Fibroblast of the aortic adventitia (primary cell): Measurements from ENCODE around the gene MLLT6. TPM values are rescaled to one million over a fixed set of nuclear protein-coding genes. Genes with fewer than 3 reads are reported as not detected.

Experiments
- DNase-seq: peaks from one replicate; pipeline ENCODE4 v3.0.0-alpha.2; 2010; ENCODE audit warnings: low read depth
- H3K4me3 ChIP-seq: 2 replicates; pipeline ENCODE4 v1.5.1; 2011; ENCODE audit warnings: low read depth, mild to moderate bottlenecking, control low read depth, low read length, moderate library complexity
- CTCF ChIP-seq: IDR thresholded peaks from 2 replicates; pipeline ENCODE4 v1.5.1; 2011; ENCODE audit warnings: mild to moderate bottlenecking, low read length, control low read depth, inconsistent platforms; ENCODE audit not compliant: insufficient read depth
- total RNA-seq: library from RNA; depleted of rRNA; stranded (reverse); fragments of >200 nt; gene quantifications from 2 replicates; pipeline ENCODE4 v1.2.3, GENCODE V29; 2012; ENCODE audit warnings: low replicate concordance

The MLLT6 gene
- total RNA-seq, 1 donor: 38.7 TPM

- DNase-seq: no peak
- H3K4me3 ChIP-seq: peak overlapping the region; percentile 79
- no peak for TF ChIP-seq CTCF
Observed at GRCh38 chr17:38703742-38704605, 1.1 kb upstream of the MLLT6 start.

GRCh38 chr17:38705523-38705802 lies 390 bp downstream of the MLLT6 start:
- DNase-seq: no peak
- no peak for TF ChIP-seq CTCF

GRCh38 chr17:38705803-38706504 lies 881 bp downstream of the MLLT6 start:
- no peak for TF ChIP-seq CTCF
- peak overlapping the region; percentile 75 for H3K4me3 ChIP-seq
- DNase-seq: peak; percentile 45

More at GRCh38 chr17:38705523-38705802, 390 bp downstream of the MLLT6 start:
- H3K4me3 ChIP-seq: peak overlapping the region; percentile 75

- DNase-seq: no peak
- peak overlapping the region; percentile 75 for H3K4me3 ChIP-seq
- no peak for TF ChIP-seq CTCF
Observed at GRCh38 chr17:38706505-38707216, 1.6 kb downstream of the MLLT6 start.

GRCh38 chr17:38707678-38708351 lies 2.7 kb downstream of the MLLT6 start:
- no peak overlapping the region for H3K4me3 ChIP-seq
- DNase-seq: no peak
- TF ChIP-seq CTCF: no peak

GRCh38 chr17:38709104-38709820 lies 4.2 kb downstream of the MLLT6 start:
- DNase-seq: no peak
- H3K4me3 ChIP-seq: no peak overlapping the region
- TF ChIP-seq CTCF: no peak
